Caco-2 (cell line): Measurements from ENCODE around the gene EPDR1. TPM values are rescaled to one million over a fixed set of nuclear protein-coding genes. Genes with fewer than 3 reads are reported as not detected.
A peak's percentile ranks its signal among the peaks of the same experiment; 100 is the strongest.

Experiments
- BruUV-seq: library from RNA; stranded (reverse); fragments of 400-500 nt; replicated peaks from 2 replicates; lab custom pipeline; 2021; lab: Mats Ljungman, UMichigan
- CTCF ChIA-PET: fragments of 300-600 bp; sonication (Branson Sonifier 250); formaldehyde crosslinking; loops from one replicate; lab custom pipeline; 2022; ENCODE audit warnings: antibody characterized with exemption; lab: Charles Lee
- POLR2A ChIA-PET: fragments of 300-600 bp; sonication (Branson Sonifier 250); formaldehyde crosslinking; loops from one replicate; lab custom pipeline; 2022; ENCODE audit warnings: antibody characterized with exemption; lab: Charles Lee
- DNase-seq, 2 experiments: peaks; one replicate each; pipeline versions ENCODE4 v3.0.0 to v3.0.0-alpha.2; 2020 to 2022
- H3K27me3 ChIP-seq: replicated peaks from 2 replicates; pipeline ENCODE4 v1.6.0; 2011; ENCODE audit warnings: low read length; ENCODE audit not compliant: control insufficient read depth, insufficient read depth
- H3K36me3 ChIP-seq: 2 replicates; pipeline ENCODE4 v1.5.1; 2011; ENCODE audit warnings: low read length; ENCODE audit not compliant: control insufficient read depth, insufficient read depth
- H3K4me1 ChIP-seq: fragments of 250-450 bp; sonication (Bioruptor Pico); 2 replicates; pipeline ENCODE4 v1.5.1; 2020; ENCODE audit warnings: mild to moderate bottlenecking
- H3K4me3 ChIP-seq: 2 replicates; pipeline ENCODE4 v1.5.1; 2011; ENCODE audit warnings: low read depth, mild to moderate bottlenecking, control low read depth, low read length
- H3K9me3 ChIP-seq: fragments of 250-450 bp; sonication (Bioruptor Pico); 2 replicates; pipeline ENCODE4 v1.5.1; 2020; ENCODE audit warnings: mild to moderate bottlenecking, moderate library complexity
- H3K27ac Mint-ChIP-seq: one replicate; pipeline ENCODE4 v1.8.0; 2022; ENCODE audit warnings: mixed read lengths; ENCODE audit not compliant: unreplicated experiment
- H3K27me3 Mint-ChIP-seq: one replicate; pipeline ENCODE4 v1.8.0; 2022; ENCODE audit warnings: mixed read lengths; ENCODE audit not compliant: insufficient read depth, unreplicated experiment
- H3K36me3 Mint-ChIP-seq: one replicate; pipeline ENCODE4 v1.8.0; 2022; ENCODE audit warnings: mild to moderate bottlenecking, mixed read lengths; ENCODE audit not compliant: insufficient read depth, unreplicated experiment
- H3K4me1 Mint-ChIP-seq: one replicate; pipeline ENCODE4 v1.8.0; 2022; ENCODE audit warnings: low read depth, mixed read lengths; ENCODE audit not compliant: unreplicated experiment
- H3K4me3 Mint-ChIP-seq: one replicate; pipeline ENCODE4 v1.8.0; 2022; ENCODE audit warnings: mild to moderate bottlenecking, moderate library complexity, mixed read lengths; ENCODE audit not compliant: unreplicated experiment
- H3K9me3 Mint-ChIP-seq: one replicate; pipeline ENCODE4 v1.8.0; 2022; ENCODE audit warnings: mixed read lengths; ENCODE audit not compliant: unreplicated experiment
- intact Hi-C: fragments of 100-400 bp; cut with micrococcal nuclease; formaldehyde crosslinking; loops from one replicate; pipeline ENCODE4 v1.10.0; 2022; ENCODE audit not compliant: unreplicated experiment
- total RNA-seq: library from RNA; stranded (reverse); gene quantifications from 2 replicates; pipeline ENCODE4 v1.2.3, GENCODE V29; 2022
- TF ChIP-seq, protein P1 (sequence below), 2 experiments: fragments of 200-600 bp in 1 of 2; IDR thresholded peaks; 1 replicate in 1 of 2; 2 replicates in 1 of 2; pipeline versions ENCODE4 v1.5.1 to v1.8.0; 2011 to 2022; ENCODE audit warnings: antibody characterized with exemption in 1 of 2, control low read depth in 1 of 2, inconsistent platforms in 1 of 2, low read depth in 1 of 2, low read length in 1 of 2, mild to moderate bottlenecking in 1 of 2, moderate library complexity in 1 of 2; ENCODE audit not compliant: insufficient read depth in 1 of 2, severe bottlenecking in 1 of 2, unreplicated experiment in 1 of 2

The EPDR1 gene
- total RNA-seq, 1 experiment from 2014 or later, result 0.25 TPM

DNA sequence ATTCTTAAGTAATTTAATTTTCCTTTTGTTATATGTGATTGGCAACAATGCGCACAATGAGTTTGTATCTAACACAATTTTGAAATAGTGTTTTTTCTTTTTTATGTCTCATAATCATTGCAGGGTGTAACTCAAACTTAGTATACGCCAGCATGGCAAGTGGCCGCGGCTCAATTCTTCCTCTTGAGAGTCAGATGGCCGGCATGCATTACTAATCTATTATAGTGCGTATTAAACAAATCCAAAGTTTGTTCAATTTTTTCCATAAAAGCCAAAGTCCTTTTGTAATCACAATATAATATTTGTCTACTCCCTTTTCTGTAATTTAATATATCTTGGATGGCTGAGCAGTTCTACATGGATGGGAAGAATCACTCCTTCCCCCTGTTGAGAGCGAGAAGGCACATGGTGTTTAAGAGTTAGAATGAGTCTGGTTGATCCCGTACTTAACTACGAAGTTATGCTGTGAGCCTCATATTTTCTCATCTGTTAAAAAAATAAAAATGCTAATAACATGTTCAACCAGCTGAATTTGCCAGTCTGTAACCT lies 12.7 kb downstream of the EPDR1 start:
- Histone ChIP-seq H3K36me3 (no peaks in the 10 kb centered on the region), H3K9me3 (peaks cover 7% of the 10 kb centered on the region), H3K4me3 (no peak overlapping the region), H3K4me1 (no peaks in the 10 kb centered on the region), H3K27me3 (no peaks in the 10 kb centered on the region)
- Mint-ChIP-seq H3K27me3 (no peaks in the 10 kb centered on the region), H3K4me1 (no peaks in the 10 kb centered on the region), H3K4me3 (no peak overlapping the region), H3K36me3 (no peaks in the 10 kb centered on the region), H3K9me3 (peaks cover 14% of the 10 kb centered on the region), H3K27ac (no peak overlapping the region)
- TF ChIP-seq, protein P1, sequence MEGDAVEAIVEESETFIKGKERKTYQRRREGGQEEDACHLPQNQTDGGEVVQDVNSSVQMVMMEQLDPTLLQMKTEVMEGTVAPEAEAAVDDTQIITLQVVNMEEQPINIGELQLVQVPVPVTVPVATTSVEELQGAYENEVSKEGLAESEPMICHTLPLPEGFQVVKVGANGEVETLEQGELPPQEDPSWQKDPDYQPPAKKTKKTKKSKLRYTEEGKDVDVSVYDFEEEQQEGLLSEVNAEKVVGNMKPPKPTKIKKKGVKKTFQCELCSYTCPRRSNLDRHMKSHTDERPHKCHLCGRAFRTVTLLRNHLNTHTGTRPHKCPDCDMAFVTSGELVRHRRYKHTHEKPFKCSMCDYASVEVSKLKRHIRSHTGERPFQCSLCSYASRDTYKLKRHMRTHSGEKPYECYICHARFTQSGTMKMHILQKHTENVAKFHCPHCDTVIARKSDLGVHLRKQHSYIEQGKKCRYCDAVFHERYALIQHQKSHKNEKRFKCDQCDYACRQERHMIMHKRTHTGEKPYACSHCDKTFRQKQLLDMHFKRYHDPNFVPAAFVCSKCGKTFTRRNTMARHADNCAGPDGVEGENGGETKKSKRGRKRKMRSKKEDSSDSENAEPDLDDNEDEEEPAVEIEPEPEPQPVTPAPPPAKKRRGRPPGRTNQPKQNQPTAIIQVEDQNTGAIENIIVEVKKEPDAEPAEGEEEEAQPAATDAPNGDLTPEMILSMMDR (IDR thresholded peaks at IDR 0.05; ENCODE audit: insufficient read depth in 1 of 2, low read depth in 1 of 2, low read length in 1 of 2, severe bottlenecking in 1 of 2, unreplicated experiment in 1 of 2), result no peak
- BruUV-seq, result no TSS peak
- POLR2A ChIA-PET, result no interaction called here
- CTCF ChIA-PET, result no interaction called here
- no peak for DNase-seq
- intact Hi-C loops, result no loop called here

DNA sequence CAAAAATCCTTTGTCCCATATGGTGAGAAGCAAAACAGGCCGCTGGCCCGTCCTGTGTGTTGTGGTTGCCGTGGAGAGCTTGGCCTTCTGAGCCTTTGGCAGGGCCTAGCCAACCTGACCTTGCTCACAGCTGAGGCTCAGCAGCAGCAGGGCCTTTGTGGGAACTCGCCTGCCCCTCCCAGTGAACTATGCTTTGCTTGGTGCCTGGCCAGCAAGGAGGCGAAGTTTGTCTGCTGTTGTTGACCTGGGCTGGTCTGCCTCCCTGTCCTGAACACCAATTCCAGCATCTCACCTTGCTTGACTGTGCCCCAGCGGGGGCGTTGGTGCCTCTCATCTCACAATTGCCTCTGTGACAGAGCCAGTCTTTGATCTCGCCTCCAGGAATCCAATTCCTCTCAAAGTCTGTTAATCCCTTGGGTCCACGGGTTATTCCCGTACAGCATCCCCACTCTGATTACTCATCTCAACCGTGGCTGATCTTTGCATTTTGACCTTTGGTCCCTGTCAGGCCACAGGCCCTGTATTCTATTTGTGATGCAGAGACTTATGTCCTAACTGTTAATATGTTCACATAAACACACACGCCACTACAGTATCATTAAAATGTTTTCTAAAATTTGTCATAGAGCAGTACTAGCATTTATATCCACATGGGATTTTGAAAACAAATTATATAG lies 22.6 kb downstream of the EPDR1 start:
- no TSS peak for BruUV-seq
- Histone ChIP-seq H3K27me3 (no peaks in the 10 kb centered on the region), H3K9me3 (no peaks in the 10 kb centered on the region), H3K4me3 (no peak overlapping the region), H3K36me3 (no peaks in the 10 kb centered on the region), H3K4me1 (peaks cover 14% of the 10 kb centered on the region)
- ChIA-PET POLR2A (no interaction called here), CTCF (no interaction called here)
- no peaks in the 10 kb centered on the region for H3K4me1 Mint-ChIP-seq
- intact Hi-C loops, result loop anchor here (1.0 kb wide), 1 partner anchor 26 kb away; no protein-coding TSS in a partner anchor
- TF ChIP-seq, protein P1 (IDR thresholded peaks at IDR 0.05; ENCODE audit: insufficient read depth in 1 of 2, low read depth in 1 of 2, low read length in 1 of 2, severe bottlenecking in 1 of 2, unreplicated experiment in 1 of 2), result no peak
- DNase-seq, result peak; percentile 70 to 82
- no peak overlapping the region for H3K27ac Mint-ChIP-seq
- peaks cover 3% of the 10 kb centered on the region for H3K27me3 Mint-ChIP-seq
- no peaks in the 10 kb centered on the region for H3K9me3 Mint-ChIP-seq
- no peaks in the 10 kb centered on the region for H3K36me3 Mint-ChIP-seq
- H3K4me3 Mint-ChIP-seq, result no peak overlapping the region

- Histone ChIP-seq H3K9me3 (no peaks in the 10 kb centered on the region), H3K36me3 (no peaks in the 10 kb centered on the region), H3K27me3 (no peaks in the 10 kb centered on the region), H3K4me3 (no peak overlapping the region), H3K4me1 (peaks cover 14% of the 10 kb centered on the region)
- Mint-ChIP-seq H3K9me3 (no peaks in the 10 kb centered on the region), H3K4me1 (no peaks in the 10 kb centered on the region), H3K4me3 (no peak overlapping the region), H3K27me3 (peaks cover 3% of the 10 kb centered on the region), H3K27ac (no peak overlapping the region), H3K36me3 (no peaks in the 10 kb centered on the region)
- intact Hi-C loops, result loop anchor here (1.0 kb wide), 1 partner anchor 27 kb away; no protein-coding TSS in a partner anchor
- TF ChIP-seq, protein P1 (IDR thresholded peaks at IDR 0.05; ENCODE audit: insufficient read depth in 1 of 2, low read depth in 1 of 2, low read length in 1 of 2, severe bottlenecking in 1 of 2, unreplicated experiment in 1 of 2), result no peak
- DNase-seq, result no peak
- ChIA-PET CTCF (no interaction called here), POLR2A (no interaction called here)
- no TSS peak for BruUV-seq
Measured at GRCh38 chr7:37943905-37944736, 23.7 kb downstream of the EPDR1 start.
